Epithelial cell of prostate (primary cell): ENCODE data around the gene GABRR3.
A peak's percentile ranks its signal among the peaks of the same experiment; 100 is the strongest.

Source experiments
- DNase-seq: peaks from one replicate; pipeline ENCODE4 v3.0.0-alpha.2; 2011; ENCODE audit warnings: low read depth, low spot score
- H3K27ac ChIP-seq: fragments of 450-650 bp; 2 replicates; pipeline ENCODE4 v1.5.1; 2017; ENCODE audit warnings: mild to moderate bottlenecking

GABRR3 gene

DNA sequence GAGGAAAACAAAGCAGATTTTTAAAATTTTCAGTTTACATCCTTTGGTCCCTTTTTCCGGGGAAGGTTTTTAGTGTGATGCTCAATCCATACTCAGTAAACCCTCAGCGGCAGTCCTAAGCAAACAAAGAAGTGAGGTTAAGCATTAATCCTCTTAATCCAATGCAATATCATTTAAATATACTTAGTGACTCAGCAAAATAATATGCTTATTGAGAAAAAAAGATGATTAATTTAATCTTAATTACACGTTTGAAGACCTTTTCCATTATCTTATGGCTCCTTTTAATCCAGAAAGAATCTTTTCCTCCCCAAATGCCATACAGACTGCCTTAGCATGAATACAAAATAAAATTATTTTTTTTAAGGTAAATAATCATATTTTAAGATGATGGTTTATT, at the start of gene GABRR3:
TSS of gene GABRR3 (minus strand) at position 108 of the 400 bp plus-strand sequence. CDS start 328 bp downstream, outside the sequence.
- no peak within 1 kb of the TSS for H3K27ac ChIP-seq
- DNase-seq = no peak

DNA sequence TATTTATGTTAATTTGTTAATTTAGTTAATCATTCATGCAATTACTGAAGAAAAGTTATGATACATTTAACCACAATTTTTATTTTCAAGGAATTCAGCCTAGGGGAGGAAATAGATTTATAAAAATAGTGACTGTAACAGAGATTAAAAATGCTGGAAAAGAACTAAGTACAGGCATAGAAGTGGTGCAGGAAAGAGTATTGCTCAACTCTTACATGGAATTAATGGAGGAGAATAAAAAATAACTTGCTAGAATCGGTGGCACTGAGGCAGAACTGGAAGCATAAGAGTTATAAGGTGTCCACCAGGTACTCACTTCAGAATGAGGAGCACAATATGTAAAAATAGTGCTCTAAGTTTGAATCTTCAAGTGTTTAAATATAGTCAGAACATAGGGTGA, 38.4 kb upstream of the GABRR3 start:
- no peak for DNase-seq
- H3K27ac ChIP-seq = no peak overlapping the region

DNA sequence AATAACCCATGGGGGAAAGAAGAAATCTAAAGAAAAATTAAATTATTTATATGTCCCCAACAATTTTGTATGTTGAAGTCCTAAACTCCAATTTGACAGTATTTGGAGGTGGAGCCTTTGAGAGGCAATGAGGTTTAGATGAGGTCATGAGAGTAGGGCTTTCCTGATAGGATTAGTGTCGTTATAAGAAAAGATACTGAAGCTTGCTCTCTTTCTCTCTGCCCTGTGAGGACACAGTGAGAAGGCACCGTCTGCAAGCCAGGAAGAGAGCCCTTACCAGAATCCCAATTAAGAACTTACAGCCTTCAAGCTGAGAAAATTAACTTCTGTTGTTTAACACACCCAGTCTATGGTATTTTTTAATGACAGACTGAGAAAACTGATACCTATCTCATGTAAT, 35.7 kb upstream of the GABRR3 start:
- H3K27ac ChIP-seq = no peak overlapping the region
- DNase-seq = no peak

DNA sequence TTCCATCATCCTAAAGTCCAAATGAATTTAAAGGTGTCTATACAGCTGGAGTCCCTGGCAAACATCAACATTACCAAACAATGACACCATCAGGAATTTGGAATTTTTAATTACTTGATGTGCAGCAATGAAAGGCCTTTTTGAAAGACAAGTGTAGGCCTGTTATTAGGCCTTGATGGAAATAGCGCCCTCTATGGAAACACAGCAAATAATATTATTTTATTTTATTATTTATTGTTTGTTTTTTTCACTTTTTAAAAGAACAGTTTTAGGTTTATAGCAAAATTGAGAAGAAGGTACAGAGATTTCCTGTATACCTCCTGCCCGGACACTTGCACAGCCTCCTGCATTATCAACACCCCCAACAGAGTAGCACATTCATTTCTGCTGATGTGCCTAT, 33.7 kb upstream of the GABRR3 start:
- DNase-seq = no peak
- no peak overlapping the region for H3K27ac ChIP-seq

DNA sequence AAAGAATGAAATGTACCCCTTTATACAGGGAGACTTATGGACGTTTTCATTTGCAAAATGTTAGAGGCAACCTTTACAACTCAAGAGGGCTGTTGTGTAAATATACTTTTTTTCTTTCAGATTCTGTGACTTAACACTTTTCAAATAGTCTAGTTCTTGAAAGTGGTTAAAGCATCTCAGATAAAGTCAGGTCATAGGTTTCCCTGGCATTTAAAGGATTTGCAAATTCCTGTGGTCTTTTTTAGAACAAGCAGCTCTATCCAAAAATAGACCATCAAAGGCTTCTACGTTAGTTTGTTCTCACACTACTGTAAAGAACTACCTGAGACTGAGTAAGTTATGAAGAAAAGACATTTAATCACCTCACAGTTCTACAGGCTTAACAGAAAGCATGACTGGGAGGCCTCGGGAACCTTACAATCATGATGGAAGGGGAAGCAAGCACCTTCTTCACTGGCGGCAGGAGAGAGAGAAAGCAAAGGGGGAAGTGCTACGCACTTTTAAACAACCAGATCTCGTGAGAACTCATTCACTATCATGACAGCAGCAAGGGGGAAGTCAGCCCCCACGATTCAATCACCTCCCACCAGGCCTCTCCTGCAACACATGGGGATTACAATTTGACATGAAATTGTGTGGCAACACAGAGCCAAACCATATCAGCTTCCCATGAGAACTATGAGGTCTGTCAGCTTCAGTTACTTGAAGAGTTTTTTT, 23.3 kb upstream of the GABRR3 start:
- DNase-seq = no peak
- H3K27ac ChIP-seq = no peak overlapping the region

DNA sequence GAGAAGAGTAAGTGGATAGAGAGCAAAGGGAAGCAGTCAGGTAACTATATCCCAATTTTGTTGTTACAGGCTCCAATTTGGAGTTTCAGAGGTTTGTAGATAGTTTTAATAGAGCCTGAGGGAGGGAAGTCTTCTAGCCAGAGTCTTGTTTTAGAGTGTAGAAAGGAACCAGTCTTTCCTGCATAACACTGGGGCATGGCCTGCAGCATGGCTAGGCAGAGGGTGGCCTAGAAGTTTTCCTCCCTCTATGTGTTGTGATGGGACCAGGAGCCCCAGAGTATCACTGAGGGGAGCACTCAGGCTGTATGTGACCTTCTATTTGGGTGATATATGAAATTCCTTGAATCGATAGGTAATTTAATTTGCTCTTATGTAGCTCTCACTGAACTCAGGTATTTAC, 22.5 kb upstream of the GABRR3 start:
- no peak overlapping the region for H3K27ac ChIP-seq
- no peak for DNase-seq

DNA sequence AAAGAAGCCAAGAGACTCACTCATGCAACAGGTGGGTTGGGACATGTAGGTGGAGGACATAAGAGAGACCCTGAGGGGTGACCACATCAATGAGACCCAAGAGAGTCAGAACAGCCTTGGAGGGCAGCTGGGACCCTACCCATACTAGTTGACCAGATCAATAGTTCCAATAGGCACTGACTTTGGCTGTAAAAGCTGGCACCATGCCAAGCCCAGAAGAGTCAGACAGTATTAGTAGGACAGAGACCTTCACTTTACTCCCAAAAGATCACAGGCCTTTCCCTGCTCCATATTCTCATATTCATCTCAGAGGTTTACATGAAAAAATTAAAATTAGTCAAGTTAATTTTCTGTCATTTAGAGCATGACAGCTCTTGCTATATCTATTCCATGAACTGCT, 20.9 kb upstream of the GABRR3 start:
- no peak for DNase-seq

DNA sequence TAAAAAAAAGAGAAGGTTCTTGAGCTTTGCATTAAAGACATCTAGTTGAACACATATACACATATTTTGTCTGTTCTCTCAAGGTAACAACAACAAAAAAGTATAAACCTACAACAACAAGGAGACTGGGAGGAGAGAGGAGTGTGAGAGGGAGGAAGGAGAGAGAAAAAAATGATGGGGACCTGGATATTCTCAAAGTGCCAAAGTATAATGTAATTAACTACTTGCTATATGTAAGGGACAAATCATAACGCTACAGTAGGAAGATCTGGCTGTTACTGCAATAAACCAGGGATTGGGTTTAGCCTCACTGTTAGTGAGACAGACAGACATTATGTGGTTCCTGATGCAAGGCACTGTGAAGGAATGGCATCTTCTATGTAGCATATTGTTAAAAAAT, 14.2 kb upstream of the GABRR3 start:
- no peak overlapping the region for H3K27ac ChIP-seq
- no peak for DNase-seq

More for the DNA sequence above, 20.9 kb upstream of the GABRR3 start:
- H3K27ac ChIP-seq = no peak overlapping the region

DNA sequence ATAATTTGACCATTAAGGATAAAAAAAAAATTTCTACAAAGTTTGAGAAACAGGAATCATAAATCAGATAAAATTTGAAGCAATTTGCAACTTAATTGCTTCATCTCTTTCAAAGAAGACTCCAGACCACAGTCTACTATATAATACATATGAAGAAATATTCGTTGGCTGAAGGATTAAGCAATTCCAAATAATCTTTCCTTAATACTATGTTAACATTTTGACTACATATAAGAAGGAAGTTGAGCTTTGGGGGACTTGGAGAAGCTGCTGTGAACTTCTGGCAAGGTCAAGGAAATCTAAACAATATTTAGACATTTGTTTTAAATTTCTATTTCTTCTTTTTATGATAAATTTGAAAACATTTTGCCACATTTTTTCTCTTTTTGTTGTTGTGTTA, 13.5 kb upstream of the GABRR3 start:
- DNase-seq = no peak
- no peak overlapping the region for H3K27ac ChIP-seq

DNA sequence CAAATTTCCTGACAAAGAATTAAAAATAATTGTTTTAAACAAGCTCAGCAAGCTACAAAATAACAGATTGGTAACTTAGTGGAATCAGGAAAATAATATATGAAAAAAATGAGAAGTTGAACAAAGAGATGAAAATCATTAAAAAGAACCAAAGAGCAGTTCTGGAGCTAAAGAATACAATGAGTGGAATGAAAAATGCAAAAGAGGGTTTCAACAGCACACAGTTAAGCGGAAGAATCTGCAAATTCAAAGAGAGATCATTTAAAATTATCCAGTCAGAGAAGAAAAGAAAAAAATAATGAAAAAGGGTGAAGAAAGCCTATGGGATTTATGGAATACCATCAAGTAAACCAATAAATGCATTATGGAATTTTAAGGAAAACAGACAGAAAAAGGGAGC, 6.2 kb upstream of the GABRR3 start:
- DNase-seq = no peak
- no peak overlapping the region for H3K27ac ChIP-seq

DNA sequence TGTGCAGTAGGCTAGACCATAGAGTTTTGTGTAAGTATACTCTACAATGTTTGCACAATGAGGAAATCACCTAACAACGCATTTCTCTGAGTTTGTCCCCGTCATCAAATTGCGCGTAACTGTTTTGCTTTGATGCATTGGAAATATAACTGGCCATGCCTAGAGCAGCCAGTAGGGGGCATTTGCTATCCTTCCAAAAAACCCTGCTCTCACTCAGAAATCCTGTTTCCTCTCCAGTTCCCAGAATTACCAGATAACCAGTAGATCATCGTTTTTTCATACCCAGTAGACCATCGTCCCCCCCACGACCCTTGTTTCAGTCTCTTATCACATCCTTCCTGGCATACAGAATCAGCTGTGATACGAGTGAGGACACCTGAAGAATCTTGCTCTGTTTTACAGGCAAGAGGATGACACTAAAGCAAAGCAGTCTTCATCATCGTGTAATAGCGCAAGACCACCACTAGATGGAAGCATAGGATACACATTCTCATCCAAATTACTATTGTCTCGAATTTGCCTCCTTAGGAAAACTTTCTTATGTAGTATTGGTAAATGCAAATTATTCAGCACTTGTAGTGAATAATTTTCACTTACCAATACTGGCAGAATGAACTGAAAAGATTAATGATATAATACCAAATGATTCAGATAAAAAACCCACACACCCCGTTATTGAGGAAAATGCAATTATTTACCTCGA, 4.4 kb upstream of the GABRR3 start:
- H3K27ac ChIP-seq = no peak overlapping the region
- peak; percentile 56 for DNase-seq

DNA sequence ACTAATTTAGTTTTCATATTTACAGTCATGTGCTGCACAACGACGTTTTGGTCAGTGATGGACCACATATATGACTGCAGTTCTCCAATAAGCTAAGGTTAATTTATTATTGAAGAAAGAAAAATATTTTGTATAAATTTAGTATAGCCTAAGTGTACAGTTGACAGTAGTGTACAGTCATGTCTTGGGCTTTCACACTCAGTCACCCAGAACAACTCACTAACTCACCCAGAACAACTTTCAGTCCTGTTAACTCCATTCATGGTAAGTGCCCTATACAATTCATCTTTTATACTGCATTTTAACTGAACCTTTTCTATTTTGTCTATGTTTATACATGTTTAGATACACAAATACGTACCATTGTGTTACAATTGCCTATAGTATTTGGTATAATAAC, 3.8 kb upstream of the GABRR3 start:
- no peak for DNase-seq
- no peak overlapping the region for H3K27ac ChIP-seq

DNA sequence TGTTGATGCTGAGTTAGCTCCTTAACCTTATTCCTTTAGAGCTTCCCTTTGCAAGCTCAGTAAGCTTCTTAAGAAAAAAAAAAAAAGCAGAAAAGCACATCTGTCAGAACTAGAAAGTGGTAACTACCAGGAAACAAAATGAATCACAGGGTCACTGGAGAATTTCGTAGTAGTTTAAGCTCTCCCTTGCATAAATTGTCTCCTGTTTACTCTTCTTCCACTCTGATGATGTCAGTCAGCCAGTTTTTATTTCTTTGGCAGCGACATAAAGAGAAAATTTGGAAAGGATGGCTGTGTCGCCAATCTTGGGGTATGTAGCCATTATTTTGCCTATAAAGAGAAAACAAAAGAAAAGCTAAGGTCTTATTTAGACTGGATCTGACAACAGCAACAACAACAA, 3.2 kb upstream of the GABRR3 start:
- no peak overlapping the region for H3K27ac ChIP-seq
- DNase-seq = no peak

DNA sequence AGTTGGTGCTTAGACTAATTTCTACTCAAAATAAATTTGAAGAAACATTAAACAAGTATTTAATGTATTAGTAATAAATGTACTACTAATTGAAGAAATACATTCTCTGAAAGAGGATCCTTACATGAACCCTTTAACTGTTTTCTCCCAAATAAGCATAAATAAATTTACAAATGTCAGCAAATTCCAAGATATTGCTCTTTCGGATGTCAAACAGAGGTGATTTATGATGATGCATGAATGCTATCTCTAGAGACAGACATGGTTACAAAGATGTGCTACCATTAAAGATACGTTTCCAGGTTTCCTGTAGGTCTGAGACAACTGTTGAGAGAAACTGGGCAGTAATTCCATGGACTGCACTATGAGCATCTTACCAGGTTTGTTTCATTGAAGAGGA, 629 bp downstream of the GABRR3 start:
- no peak for DNase-seq
- H3K27ac ChIP-seq = no peak overlapping the region

DNA sequence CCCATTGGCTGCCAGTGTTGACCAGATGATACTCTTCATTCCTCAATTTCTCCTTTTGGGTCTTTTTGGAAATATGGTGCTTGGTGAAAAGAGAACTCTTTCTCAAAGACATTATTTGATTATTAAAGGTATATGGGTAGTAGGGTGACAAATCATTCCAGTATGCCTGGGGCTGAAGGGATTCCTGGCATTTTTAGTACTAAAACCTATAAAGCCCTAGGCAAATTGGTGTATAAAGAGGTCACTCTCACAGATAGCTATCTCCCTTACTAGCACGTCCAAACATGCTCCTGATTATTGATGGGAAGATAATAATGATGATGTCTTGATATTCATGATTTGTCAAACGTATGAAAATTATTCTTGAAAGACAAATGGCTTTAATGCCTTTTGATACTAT, 1.1 kb downstream of the GABRR3 start:
- no peak overlapping the region for H3K27ac ChIP-seq
- DNase-seq = no peak

DNA sequence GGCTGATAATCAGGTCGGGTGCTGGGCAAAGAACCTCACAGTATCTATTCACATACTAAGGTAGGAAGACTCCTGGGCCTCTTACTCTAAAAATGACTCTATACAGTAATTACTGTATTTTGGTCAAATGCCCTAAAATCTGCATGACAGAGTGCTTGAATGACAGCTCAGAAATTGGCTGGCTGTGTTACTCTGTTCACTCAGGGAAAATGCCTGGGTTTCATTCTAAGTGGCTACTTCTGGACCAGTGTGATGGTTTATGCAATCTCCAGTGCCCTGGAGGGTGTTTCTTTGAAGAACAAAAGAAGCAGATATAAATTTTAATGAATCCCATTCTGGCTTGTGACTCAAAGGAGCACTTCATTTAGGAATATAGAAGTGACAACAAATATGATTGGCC, 2.2 kb downstream of the GABRR3 start:
- H3K27ac ChIP-seq = no peak overlapping the region
- DNase-seq = no peak

DNA sequence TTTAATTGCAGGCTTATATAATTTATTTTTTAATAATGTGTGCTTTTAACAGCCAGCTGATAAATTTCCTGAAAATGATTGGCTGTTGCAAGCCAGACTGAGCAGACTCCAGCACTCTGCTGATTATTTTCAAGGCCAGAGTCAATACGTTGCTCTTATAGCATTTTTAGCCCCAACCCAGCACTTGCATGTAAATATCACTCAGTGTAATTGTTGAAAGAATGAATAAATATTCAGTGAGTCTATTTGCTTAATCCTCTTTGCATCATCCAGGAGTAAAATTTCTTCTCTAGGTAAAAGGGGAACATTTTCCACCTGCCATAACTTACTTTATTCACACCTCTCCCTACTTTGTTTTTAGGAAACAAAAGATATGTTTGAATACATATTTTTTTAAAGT, 2.9 kb downstream of the GABRR3 start:
- no peak overlapping the region for H3K27ac ChIP-seq
- DNase-seq = no peak

DNA sequence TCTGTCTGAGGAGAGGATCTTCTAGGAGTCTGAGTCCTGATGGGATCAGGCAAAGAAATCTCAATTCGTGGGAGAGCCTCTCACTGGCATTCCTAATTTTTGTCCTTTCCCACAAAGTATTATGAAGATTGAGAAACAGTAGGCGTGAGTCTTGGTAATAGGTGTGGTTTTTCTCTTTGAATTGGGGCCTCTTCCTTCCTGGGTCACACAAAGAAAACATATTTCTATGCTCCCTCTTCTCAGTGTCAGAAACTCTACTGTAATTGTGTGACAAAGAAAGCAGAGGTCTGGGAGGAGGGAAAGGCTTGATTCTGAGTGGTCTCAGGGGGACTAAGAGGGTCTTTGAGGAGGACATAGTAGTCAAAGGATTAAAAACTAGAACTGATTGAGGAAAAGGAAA, 6.0 kb downstream of the GABRR3 start:
- no peak overlapping the region for H3K27ac ChIP-seq
- DNase-seq = no peak

DNA sequence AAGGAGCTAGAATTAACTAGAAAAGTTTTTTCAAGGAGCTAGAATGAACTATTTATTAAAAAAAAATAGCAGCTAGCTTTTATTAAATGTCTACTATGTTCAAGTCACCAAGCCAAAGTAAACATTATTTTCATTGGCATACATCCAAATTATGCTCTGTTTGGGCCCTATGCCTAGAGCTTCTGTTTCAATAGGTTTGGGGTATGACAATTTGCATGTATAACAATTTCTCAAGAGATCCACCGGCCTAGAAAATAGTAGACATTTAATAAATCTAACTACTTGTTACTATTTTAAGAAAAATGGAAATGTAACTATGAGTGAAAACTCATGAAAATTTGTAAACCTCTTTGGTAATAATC, 8.0 kb downstream of the GABRR3 start:
- H3K27ac ChIP-seq = no peak overlapping the region
- no peak for DNase-seq

DNA sequence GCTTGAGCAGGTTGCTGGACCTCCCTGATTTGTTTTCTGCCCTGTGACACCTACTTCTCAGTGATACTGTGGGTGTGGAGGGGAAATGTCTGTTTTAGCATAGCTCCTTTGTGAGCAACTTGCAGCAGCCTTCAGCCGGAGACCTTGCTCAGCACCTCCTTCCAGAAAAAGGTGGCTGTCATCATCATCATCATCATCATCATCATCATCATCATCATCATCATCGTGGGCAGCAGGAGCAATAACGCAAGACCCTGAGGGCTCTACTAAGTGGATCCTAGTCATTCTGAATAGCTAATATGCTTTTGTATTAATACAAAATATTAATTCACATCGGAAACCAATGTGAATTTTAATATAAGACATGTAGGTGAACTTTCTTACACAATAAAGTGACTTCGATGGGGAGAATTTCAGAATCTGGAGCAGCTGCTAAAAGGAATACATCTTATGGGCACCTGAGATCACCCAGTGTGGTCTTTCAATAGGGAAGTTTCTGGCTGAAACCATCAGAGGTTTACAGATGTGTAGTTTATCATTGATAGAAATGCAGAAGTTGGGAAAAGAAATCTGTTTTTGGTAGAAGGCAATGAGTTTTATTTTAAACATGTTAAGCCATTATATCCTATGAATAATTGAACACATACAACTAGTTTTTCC, 8.6 kb downstream of the GABRR3 start:
- DNase-seq = no peak
- H3K27ac ChIP-seq = no peak overlapping the region

DNA sequence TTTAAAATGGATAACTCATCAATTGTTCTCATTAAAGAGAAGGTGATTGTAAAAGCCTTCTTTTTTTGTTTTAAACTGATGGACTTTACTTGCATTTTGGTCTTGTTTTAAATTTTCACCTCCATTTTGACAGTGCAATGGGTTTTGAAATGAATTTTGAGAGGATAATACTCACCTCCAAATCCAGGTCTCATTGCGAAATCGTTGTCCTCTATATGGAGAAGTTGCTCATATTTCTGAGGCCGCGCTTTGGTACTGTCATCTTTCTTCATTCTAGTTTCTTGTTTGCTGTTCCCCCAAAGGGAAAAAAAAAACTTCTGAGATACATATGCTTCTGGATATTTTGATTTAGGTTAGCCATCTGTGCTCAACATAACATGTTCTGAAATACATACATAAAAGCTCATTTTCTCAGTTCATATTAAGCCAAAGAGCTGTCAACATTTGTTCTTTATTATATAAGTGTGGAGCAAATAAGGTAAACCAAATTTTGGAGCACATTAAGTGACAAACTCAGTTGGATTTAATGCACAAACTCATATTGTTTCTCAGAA, 9.6 kb downstream of the GABRR3 start:
- DNase-seq = no peak
- no peak overlapping the region for H3K27ac ChIP-seq
